GM23338 (cell line): ENCODE results near the gene CABP2. TPM values are rescaled to one million over a fixed set of nuclear protein-coding genes. Genes with fewer than 3 reads are reported as not detected.

Experiments
- ATAC-seq: fragments of 200-7000 bp; cut with Tn5 transposase; 3 replicates; pipeline ENCODE4 v1.9.1; 2020
- DNase-seq: peaks from one replicate; pipeline ENCODE4 v3.0.0-alpha.2; 2015; ENCODE audit warnings: low spot score
- H2AFZ ChIP-seq: fragments of 200-600 bp; sonication (generic); 2 replicates; pipeline ENCODE4 v1.8.0; 2016; ENCODE audit warnings: antibody characterized with exemption, mild to moderate bottlenecking, moderate library complexity
- H3F3A ChIP-seq: fragments of 200-600 bp; sonication (generic); replicated peaks from 2 replicates; pipeline ENCODE4 v1.8.0; 2017; ENCODE audit warnings: antibody characterized with exemption, mixed run types, low read depth
- H3K27ac ChIP-seq: fragments of 200-600 bp; sonication (generic); 2 replicates; pipeline ENCODE4 v1.6.1; 2016; ENCODE audit warnings: low read depth
- H3K27me3 ChIP-seq: fragments of 200-600 bp; sonication (generic); 2 replicates; pipeline ENCODE4 v1.8.0; 2016; ENCODE audit warnings: mild to moderate bottlenecking, mixed run types, moderate library complexity; ENCODE audit not compliant: insufficient read depth
- H3K36me3 ChIP-seq: fragments of 200-600 bp; sonication (generic); 2 replicates; pipeline ENCODE4 v1.8.0; 2016; ENCODE audit warnings: mild to moderate bottlenecking; ENCODE audit not compliant: insufficient read depth
- H3K4me1 ChIP-seq: fragments of 200-600 bp; sonication (generic); 2 replicates; pipeline ENCODE4 v1.8.0; 2016; ENCODE audit warnings: mild to moderate bottlenecking, moderate library complexity; ENCODE audit not compliant: insufficient read depth
- H3K4me2 ChIP-seq: fragments of 200-600 bp; sonication (generic); 2 replicates; pipeline ENCODE4 v1.7.1; 2017; ENCODE audit warnings: mixed run types
- H3K4me3 ChIP-seq: fragments of 200-600 bp; sonication (generic); 2 replicates; pipeline ENCODE4 v1.6.1; 2016; ENCODE audit warnings: mixed run types
- H3K79me2 ChIP-seq: fragments of 200-600 bp; sonication (generic); replicated peaks from 2 replicates; pipeline ENCODE4 v1.8.0; 2017; ENCODE audit warnings: mild to moderate bottlenecking; ENCODE audit not compliant: insufficient read depth
- H3K9me2 ChIP-seq: fragments of 200-600 bp; sonication (generic); 2 replicates; pipeline ENCODE4 v1.8.0; 2017; ENCODE audit not compliant: insufficient read depth
- H4K20me1 ChIP-seq: fragments of 200-600 bp; sonication (generic); replicated peaks from 2 replicates; pipeline ENCODE4 v1.8.0; 2017; ENCODE audit warnings: mild to moderate bottlenecking; ENCODE audit not compliant: insufficient read depth
- H3K27ac Mint-ChIP-seq: 2 replicates; pipeline ENCODE4 v1.8.0; 2020; ENCODE audit warnings: inconsistent platforms, mild to moderate bottlenecking, moderate library complexity, mixed read lengths
- H3K27me3 Mint-ChIP-seq: 3 replicates; pipeline ENCODE4 v1.8.0; 2022; ENCODE audit warnings: low read depth, mild to moderate bottlenecking, moderate library complexity, mixed read lengths, inconsistent platforms; ENCODE audit not compliant: insufficient read depth, poor library complexity
- H3K36me3 Mint-ChIP-seq: 3 replicates; pipeline ENCODE4 v1.8.0; 2021; ENCODE audit warnings: low read depth, mild to moderate bottlenecking, inconsistent platforms, moderate library complexity, mixed read lengths
- H3K4me1 Mint-ChIP-seq: 3 replicates; pipeline ENCODE4 v1.8.0; 2020; ENCODE audit warnings: mild to moderate bottlenecking, inconsistent platforms, mixed read lengths
- H3K4me3 Mint-ChIP-seq: 3 replicates; pipeline ENCODE4 v1.8.0; 2021; ENCODE audit warnings: moderate library complexity, mild to moderate bottlenecking, inconsistent platforms, mixed read lengths
- H3K9me3 Mint-ChIP-seq: 3 replicates; pipeline ENCODE4 v1.8.0; 2020; ENCODE audit warnings: moderate library complexity, mild to moderate bottlenecking, inconsistent platforms, mixed read lengths
- CREB1 ChIP-seq: fragments of 250-450 bp; sonication (Bioruptor Pico); IDR thresholded peaks from 2 replicates; pipeline ENCODE4 v1.5.0; 2020; ENCODE audit warnings: low read depth, mild to moderate bottlenecking, moderate library complexity
- EZH2 ChIP-seq: fragments of 200-600 bp; sonication (generic); IDR thresholded peaks from one replicate; pipeline ENCODE4 v1.8.0; 2017; ENCODE audit warnings: antibody characterized with exemption, mild to moderate bottlenecking, low read depth; ENCODE audit not compliant: unreplicated experiment
- EZH2phosphoT487 ChIP-seq: fragments of 200-600 bp; sonication (generic); IDR thresholded peaks from one replicate; pipeline ENCODE4 v1.8.1; 2018; ENCODE audit warnings: antibody characterized with exemption; ENCODE audit not compliant: unreplicated experiment
- JUNB ChIP-seq: IDR thresholded peaks from one replicate; pipeline ENCODE4 v1.6.1; 2016; ENCODE audit warnings: antibody characterized with exemption; ENCODE audit not compliant: unreplicated experiment
- NANOG ChIP-seq: IDR thresholded peaks from 2 replicates; pipeline ENCODE4 v1.6.1; 2016; ENCODE audit warnings: antibody characterized with exemption, borderline replicate concordance
- STAT1 ChIP-seq: IDR thresholded peaks from one replicate; pipeline ENCODE4 v1.6.1; 2016; ENCODE audit warnings: antibody characterized with exemption; ENCODE audit not compliant: unreplicated experiment
- polyA plus RNA-seq: library from polyadenylated mRNA; unstranded; fragments of >200 nt; fragmentation: Nextera tagmentation; extraction: Ambion mirVana; gene quantifications from 2 replicates; pipeline ENCODE4 v1.2.1, GENCODE V29; 2016
- total RNA-seq: library from RNA; depleted of rRNA; stranded (reverse); fragments of >200 nt; shearing (Covaris generic); gene quantifications from 2 replicates; pipeline ENCODE4 v1.2.3, GENCODE V29; 2014
- TF ChIP-seq, protein P1 (sequence below): IDR thresholded peaks from 2 replicates; pipeline ENCODE4 v1.6.1; 2016; ENCODE audit warnings: antibody characterized with exemption
- TF ChIP-seq, protein P2 (sequence below): fragments of 250-450 bp; sonication (Bioruptor Pico); IDR thresholded peaks from 2 replicates; pipeline ENCODE4 v1.5.0; 2020; ENCODE audit warnings: mild to moderate bottlenecking, moderate library complexity

CABP2 gene
- total and polyA plus RNA-seq, 2 experiments from 2014 or later, result not detected

DNA sequence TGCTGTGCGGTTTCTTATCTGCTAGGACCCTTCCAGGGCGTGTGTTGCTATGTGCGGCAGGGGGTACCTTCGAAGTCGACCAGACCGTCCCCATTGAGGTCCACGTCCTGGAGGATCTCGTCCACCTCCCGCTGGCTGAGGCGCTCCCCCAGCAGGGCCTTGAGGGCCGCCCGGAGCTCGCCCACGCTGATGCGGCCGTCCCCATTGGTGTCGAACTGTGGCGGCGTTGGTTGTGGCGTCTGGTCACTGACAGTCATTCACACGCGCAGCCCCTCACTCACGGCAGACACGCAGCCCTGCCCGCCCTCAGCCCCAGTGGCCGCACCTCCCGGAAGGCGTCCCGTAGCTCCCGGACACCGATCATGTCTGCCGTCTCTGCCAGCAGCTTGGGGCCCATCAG, 3.5 kb downstream of the CABP2 start (continued):
- TF ChIP-seq, protein P1, sequence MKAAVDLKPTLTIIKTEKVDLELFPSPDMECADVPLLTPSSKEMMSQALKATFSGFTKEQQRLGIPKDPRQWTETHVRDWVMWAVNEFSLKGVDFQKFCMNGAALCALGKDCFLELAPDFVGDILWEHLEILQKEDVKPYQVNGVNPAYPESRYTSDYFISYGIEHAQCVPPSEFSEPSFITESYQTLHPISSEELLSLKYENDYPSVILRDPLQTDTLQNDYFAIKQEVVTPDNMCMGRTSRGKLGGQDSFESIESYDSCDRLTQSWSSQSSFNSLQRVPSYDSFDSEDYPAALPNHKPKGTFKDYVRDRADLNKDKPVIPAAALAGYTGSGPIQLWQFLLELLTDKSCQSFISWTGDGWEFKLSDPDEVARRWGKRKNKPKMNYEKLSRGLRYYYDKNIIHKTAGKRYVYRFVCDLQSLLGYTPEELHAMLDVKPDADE, result no peak
- TF ChIP-seq NANOG (no peak), STAT1 (no peak), CREB1 (no peak), EZH2 (no peak)
- TF ChIP-seq, protein P2, sequence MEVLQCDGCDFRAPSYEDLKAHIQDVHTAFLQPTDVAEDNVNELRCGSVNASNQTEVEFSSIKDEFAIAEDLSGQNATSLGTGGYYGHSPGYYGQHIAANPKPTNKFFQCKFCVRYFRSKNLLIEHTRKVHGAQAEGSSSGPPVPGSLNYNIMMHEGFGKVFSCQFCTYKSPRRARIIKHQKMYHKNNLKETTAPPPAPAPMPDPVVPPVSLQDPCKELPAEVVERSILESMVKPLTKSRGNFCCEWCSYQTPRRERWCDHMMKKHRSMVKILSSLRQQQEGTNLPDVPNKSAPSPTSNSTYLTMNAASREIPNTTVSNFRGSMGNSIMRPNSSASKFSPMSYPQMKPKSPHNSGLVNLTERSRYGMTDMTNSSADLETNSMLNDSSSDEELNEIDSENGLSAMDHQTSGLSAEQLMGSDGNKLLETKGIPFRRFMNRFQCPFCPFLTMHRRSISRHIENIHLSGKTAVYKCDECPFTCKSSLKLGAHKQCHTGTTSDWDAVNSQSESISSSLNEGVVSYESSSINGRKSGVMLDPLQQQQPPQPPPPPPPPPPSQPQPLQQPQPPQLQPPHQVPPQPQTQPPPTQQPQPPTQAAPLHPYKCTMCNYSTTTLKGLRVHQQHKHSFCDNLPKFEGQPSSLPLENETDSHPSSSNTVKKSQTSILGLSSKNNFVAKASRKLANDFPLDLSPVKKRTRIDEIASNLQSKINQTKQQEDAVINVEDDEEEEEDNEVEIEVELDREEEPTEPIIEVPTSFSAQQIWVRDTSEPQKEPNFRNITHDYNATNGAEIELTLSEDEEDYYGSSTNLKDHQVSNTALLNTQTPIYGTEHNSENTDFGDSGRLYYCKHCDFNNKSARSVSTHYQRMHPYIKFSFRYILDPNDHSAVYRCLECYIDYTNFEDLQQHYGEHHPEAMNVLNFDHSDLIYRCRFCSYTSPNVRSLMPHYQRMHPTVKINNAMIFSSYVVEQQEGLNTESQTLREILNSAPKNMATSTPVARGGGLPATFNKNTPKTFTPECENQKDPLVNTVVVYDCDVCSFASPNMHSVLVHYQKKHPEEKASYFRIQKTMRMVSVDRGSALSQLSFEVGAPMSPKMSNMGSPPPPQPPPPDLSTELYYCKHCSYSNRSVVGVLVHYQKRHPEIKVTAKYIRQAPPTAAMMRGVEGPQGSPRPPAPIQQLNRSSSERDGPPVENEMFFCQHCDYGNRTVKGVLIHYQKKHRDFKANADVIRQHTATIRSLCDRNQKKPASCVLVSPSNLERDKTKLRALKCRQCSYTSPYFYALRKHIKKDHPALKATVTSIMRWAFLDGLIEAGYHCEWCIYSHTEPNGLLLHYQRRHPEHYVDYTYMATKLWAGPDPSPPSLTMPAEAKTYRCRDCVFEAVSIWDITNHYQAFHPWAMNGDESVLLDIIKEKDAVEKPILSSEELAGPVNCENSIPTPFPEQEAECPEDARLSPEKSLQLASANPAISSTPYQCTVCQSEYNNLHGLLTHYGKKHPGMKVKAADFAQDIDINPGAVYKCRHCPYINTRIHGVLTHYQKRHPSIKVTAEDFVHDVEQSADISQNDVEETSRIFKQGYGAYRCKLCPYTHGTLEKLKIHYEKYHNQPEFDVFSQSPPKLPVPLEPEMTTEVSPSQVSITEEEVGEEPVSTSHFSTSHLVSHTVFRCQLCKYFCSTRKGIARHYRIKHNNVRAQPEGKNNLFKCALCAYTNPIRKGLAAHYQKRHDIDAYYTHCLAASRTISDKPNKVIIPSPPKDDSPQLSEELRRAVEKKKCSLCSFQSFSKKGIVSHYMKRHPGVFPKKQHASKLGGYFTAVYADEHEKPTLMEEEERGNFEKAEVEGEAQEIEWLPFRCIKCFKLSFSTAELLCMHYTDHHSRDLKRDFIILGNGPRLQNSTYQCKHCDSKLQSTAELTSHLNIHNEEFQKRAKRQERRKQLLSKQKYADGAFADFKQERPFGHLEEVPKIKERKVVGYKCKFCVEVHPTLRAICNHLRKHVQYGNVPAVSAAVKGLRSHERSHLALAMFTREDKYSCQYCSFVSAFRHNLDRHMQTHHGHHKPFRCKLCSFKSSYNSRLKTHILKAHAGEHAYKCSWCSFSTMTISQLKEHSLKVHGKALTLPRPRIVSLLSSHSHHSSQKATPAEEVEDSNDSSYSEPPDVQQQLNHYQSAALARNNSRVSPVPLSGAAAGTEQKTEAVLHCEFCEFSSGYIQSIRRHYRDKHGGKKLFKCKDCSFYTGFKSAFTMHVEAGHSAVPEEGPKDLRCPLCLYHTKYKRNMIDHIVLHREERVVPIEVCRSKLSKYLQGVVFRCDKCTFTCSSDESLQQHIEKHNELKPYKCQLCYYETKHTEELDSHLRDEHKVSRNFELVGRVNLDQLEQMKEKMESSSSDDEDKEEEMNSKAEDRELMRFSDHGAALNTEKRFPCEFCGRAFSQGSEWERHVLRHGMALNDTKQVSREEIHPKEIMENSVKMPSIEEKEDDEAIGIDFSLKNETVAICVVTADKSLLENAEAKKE, result no peak

DNA sequence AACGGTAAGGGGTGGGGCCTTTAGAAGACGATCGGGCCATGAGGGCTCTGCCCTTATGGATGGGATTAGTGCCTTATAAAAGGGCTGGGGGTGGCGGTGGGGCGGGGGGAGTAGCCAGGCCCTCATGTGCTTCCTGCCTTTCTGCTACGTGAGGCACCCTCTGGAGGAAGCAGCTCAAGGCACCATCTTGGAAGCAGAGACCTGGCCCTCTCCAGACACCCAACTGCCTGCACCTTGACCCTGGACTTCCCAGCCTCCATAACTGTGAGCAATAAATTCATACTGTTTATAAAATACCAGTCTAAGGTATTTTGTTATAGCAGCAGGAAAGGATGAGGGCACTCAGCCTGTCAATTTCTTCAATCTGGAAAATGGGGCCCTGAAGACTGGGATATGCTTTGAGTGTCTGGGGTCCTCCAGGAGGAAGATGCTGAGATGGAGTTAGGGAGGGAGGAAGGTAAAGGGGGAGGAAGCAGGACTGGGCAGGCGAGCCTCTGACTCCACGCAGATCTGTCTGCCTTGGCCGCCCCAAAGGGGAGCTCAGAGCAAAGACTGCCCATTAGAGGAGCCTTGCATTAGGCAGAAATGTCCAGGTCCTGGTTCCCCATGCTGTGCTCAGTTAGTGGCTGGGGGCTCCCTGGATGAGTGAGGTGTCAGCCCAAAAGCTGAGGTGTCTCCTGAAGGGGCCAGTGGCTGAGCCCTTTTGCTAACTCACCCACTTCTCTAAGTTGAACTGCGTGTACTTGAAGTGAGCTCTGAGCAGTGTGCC, 5.3 kb downstream of the CABP2 start:
- Histone ChIP-seq H3F3A (no peaks in the 10 kb centered on the region), H3K4me3 (no peak overlapping the region), H3K27me3 (no peaks in the 10 kb centered on the region), H3K27ac (no peak overlapping the region), H3K4me2 (no peak overlapping the region), H3K9me2 (no peaks in the 10 kb centered on the region), H4K20me1 (no peaks in the 10 kb centered on the region), H3K79me2 (no peaks in the 10 kb centered on the region), H3K4me1 (no peaks in the 10 kb centered on the region), H2AFZ (no peak overlapping the region), H3K36me3 (no peaks in the 10 kb centered on the region)
- H3K4me1 Mint-ChIP-seq, result no peaks in the 10 kb centered on the region
- ATAC-seq (no peak), DNase-seq (no peak)
- no peak overlapping the region for H3K4me3 Mint-ChIP-seq
- no peaks in the 10 kb centered on the region for H3K36me3 Mint-ChIP-seq
- H3K27me3 Mint-ChIP-seq, result peaks cover 11% of the 10 kb centered on the region
- H3K27ac Mint-ChIP-seq, result no peak overlapping the region
- H3K9me3 Mint-ChIP-seq, result no peaks in the 10 kb centered on the region
- TF ChIP-seq EZH2phosphoT487 (no peak), JUNB (no peak)
- TF ChIP-seq, protein P2, result no peak
